ENCODE results near the gene MGAT4C.
"Not testable (repeated sequence)": the region's sequence is repeated elsewhere in the genome, so short reads cannot be mapped to it uniquely, and the experiment has no call there.

Gene MGAT4C

GRCh38 chr12:86118161-86118560, 138.0 kb downstream of the MGAT4C start:
- TF ChIP-seq POLR2AphosphoS5 (IDR thresholded peaks at IDR 0.05; ENCODE audit: low read depth, low read length) (no peak), POLR2A (IDR thresholded peaks at IDR 0.05; ENCODE audit: low read depth, low read length) (no peak), TAF1 (IDR thresholded peaks at IDR 0.05; ENCODE audit: borderline replicate concordance, low read depth, low read length) (no peak)
- FAIRE-seq, result no peak

DNA sequence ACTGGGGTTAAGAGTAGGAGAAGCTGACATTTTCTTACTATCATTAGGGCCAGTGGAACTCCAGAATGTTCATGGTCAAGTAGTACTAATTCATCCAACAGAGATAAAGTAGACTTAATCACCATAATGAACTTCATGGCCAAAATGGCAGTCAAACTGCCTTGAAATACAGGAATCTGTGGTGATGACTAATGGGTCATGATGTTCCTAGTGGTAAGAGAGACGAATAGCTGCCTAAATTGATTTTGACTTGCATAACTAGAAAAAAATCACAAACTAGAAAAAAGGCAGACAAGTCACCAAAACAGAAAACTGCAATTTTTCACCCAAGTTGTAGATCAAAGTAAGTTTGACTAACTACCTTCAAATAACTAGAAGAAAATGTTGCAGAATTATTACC, 138.5 kb downstream of the MGAT4C start:
- FAIRE-seq, result no peak
- DNase-seq (ENCODE audit: insufficient read length), result no peak
- no peak for TF ChIP-seq TAF1 (IDR thresholded peaks at IDR 0.05; ENCODE audit: borderline replicate concordance, low read depth, low read length)
- no peak for TF ChIP-seq POLR2A (IDR thresholded peaks at IDR 0.05; ENCODE audit: low read depth, low read length)
- TF ChIP-seq POLR2AphosphoS5 (IDR thresholded peaks at IDR 0.05; ENCODE audit: low read depth, low read length), result no peak

More at GRCh38 chr12:86118161-86118560, 138.0 kb downstream of the MGAT4C start:
- DNase-seq (ENCODE audit: insufficient read length), result no peak

DNA sequence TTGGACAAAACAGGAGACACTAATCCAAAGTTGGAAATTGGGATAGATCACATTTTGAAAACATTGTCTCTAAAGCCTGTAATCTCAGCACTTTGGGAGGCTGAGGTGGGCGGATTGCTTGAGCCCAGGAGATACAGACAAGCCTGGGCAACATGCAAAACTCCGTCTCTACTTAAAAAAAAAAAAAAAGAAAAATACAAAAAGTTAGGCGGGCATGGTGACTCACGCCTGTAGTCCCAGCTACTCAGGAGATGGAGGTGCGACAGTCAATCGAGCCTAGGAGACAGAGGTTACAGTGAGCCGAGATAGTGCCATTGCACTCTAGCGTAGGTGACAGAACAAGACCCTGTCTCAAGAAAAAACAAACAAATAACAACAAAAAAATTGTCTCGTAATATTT, 152.1 kb downstream of the MGAT4C start:
- TF ChIP-seq POLR2AphosphoS5 (IDR thresholded peaks at IDR 0.05; ENCODE audit: low read depth, low read length) (no peak), TAF1 (IDR thresholded peaks at IDR 0.05; ENCODE audit: borderline replicate concordance, low read depth, low read length) (no peak), POLR2A (IDR thresholded peaks at IDR 0.05; ENCODE audit: low read depth, low read length) (no peak)
- DNase-seq (ENCODE audit: insufficient read length), result no peak
- no peak for FAIRE-seq

GRCh38 chr12:86097161-86097560, 159.0 kb downstream of the MGAT4C start:
- no peak for FAIRE-seq
- no peak for DNase-seq (ENCODE audit: insufficient read length)
- TF ChIP-seq POLR2A (IDR thresholded peaks at IDR 0.05; ENCODE audit: low read depth, low read length) (no peak), POLR2AphosphoS5 (IDR thresholded peaks at IDR 0.05; ENCODE audit: low read depth, low read length) (no peak), TAF1 (IDR thresholded peaks at IDR 0.05; ENCODE audit: borderline replicate concordance, low read depth, low read length) (no peak)

GRCh38 chr12:86091681-86092080, 164.5 kb downstream of the MGAT4C start:
- FAIRE-seq (no peak), DNase-seq (ENCODE audit: insufficient read length) (no peak)
- no peak for TF ChIP-seq POLR2AphosphoS5 (IDR thresholded peaks at IDR 0.05; ENCODE audit: low read depth, low read length)
- no peak for TF ChIP-seq POLR2A (IDR thresholded peaks at IDR 0.05; ENCODE audit: low read depth, low read length)
- no peak for TF ChIP-seq TAF1 (IDR thresholded peaks at IDR 0.05; ENCODE audit: borderline replicate concordance, low read depth, low read length)

GRCh38 chr12:86081843-86082242, 174.3 kb downstream of the MGAT4C start:
- no peak for FAIRE-seq
- TF ChIP-seq TAF1 (IDR thresholded peaks at IDR 0.05; ENCODE audit: borderline replicate concordance, low read depth, low read length) (no peak), POLR2AphosphoS5 (IDR thresholded peaks at IDR 0.05; ENCODE audit: low read depth, low read length) (no peak), POLR2A (IDR thresholded peaks at IDR 0.05; ENCODE audit: low read depth, low read length) (no peak)
- no peak for DNase-seq (ENCODE audit: insufficient read length)

- not testable (repeated sequence) for FAIRE-seq; DNase-seq (ENCODE audit: insufficient read length)
These were observed 197.1 kb downstream of the MGAT4C start for GRCh38 chr12:86059052-86059451.

- FAIRE-seq, result no peak
- no peak for TF ChIP-seq TAF1 (IDR thresholded peaks at IDR 0.05; ENCODE audit: borderline replicate concordance, low read depth, low read length)
- TF ChIP-seq POLR2AphosphoS5 (IDR thresholded peaks at IDR 0.05; ENCODE audit: low read depth, low read length), result no peak
- TF ChIP-seq POLR2A (IDR thresholded peaks at IDR 0.05; ENCODE audit: low read depth, low read length), result no peak
- DNase-seq (ENCODE audit: insufficient read length), result no peak
These were observed 198.9 kb downstream of the MGAT4C start for GRCh38 chr12:86057092-86057845.

GRCh38 chr12:86052921-86053320, 203.3 kb downstream of the MGAT4C start:
- no peak for DNase-seq (ENCODE audit: insufficient read length)
- no peak for FAIRE-seq

GRCh38 chr12:86050010-86050409, 206.2 kb downstream of the MGAT4C start:
- no peak for TF ChIP-seq TAF1 (IDR thresholded peaks at IDR 0.05; ENCODE audit: borderline replicate concordance, low read depth, low read length)
- FAIRE-seq (no peak), DNase-seq (ENCODE audit: insufficient read length) (no peak)

More at GRCh38 chr12:86052921-86053320, 203.3 kb downstream of the MGAT4C start:
- TF ChIP-seq TAF1 (IDR thresholded peaks at IDR 0.05; ENCODE audit: borderline replicate concordance, low read depth, low read length), result no peak
- no peak for TF ChIP-seq POLR2A (IDR thresholded peaks at IDR 0.05; ENCODE audit: low read depth, low read length)
- TF ChIP-seq POLR2AphosphoS5 (IDR thresholded peaks at IDR 0.05; ENCODE audit: low read depth, low read length), result no peak

DNA sequence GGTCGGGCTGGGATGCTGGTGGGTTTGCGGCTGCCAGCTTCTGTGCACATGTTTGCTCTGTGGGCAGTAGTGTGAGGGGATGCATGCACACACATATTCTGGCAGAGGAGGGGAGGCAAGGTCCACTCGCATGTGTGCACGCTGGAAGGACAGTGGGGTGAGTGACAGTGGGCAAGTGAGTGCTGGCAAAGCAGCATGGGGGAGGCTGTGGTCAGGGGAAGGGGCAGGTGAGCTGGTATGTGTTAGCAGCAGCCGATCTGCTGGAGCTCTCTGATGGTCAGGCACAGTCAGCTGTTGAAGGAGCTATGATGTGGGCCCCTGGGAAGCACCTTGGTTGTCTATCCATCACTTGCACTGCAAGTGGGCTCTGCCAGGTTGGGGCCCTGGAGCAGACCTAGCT, 211.8 kb downstream of the MGAT4C start:
- DNase-seq (ENCODE audit: insufficient read length) (no peak), FAIRE-seq (no peak)
- TF ChIP-seq POLR2AphosphoS5 (IDR thresholded peaks at IDR 0.05; ENCODE audit: low read depth, low read length), result no peak
- no peak for TF ChIP-seq TAF1 (IDR thresholded peaks at IDR 0.05; ENCODE audit: borderline replicate concordance, low read depth, low read length)
- no peak for TF ChIP-seq POLR2A (IDR thresholded peaks at IDR 0.05; ENCODE audit: low read depth, low read length)

GRCh38 chr12:86042062-86042461, 214.1 kb downstream of the MGAT4C start:
- FAIRE-seq (no peak), DNase-seq (ENCODE audit: insufficient read length) (no peak)
- TF ChIP-seq TAF1 (IDR thresholded peaks at IDR 0.05; ENCODE audit: borderline replicate concordance, low read depth, low read length) (no peak), POLR2A (IDR thresholded peaks at IDR 0.05; ENCODE audit: low read depth, low read length) (no peak), POLR2AphosphoS5 (IDR thresholded peaks at IDR 0.05; ENCODE audit: low read depth, low read length) (no peak)
